Pancreas (tissue), 10 donors: Measurements from ENCODE around the gene PRMT6. TPM values are rescaled to one million over a fixed set of nuclear protein-coding genes. Genes with fewer than 3 reads are reported as not detected.
A peak's percentile ranks its signal among the peaks of the same experiment; 100 is the strongest.
"Not testable (repeated sequence)": the region's sequence is repeated elsewhere in the genome, so short reads cannot be mapped to it uniquely, and the experiment has no call there.

ENCODE experiments used
- ATAC-seq, 4 donors: fragments of 200-7000 bp; cut with Tn5 transposase; one replicate each; pipeline versions ENCODE4 v1.8.0 to v1.9.1; 2020; ENCODE audit warnings: mild to moderate bottlenecking in 4 of 4, moderate library complexity in 4 of 4
- DNase-seq, 6 donors: peaks; one replicate each; pipeline ENCODE4 v3.0.0-alpha.2; 2020
- FAIRE-seq: peaks from 2 replicates; lab custom pipeline; 2012; peaks lifted over from hg19 to GRCh38; lab: Jason Lieb, UNC
- H3K27ac ChIP-seq, 4 donors: fragments of 200-600 bp; sonication (generic); 1 replicate in 3 of 4; 2 replicates in 1 of 4; pipeline versions ENCODE4 v1.5.0 to v1.8.0; 2020
- H3K27me3 ChIP-seq, 4 donors: fragments of 200-600 bp; one replicate each; pipeline ENCODE4 v1.8.0; 2021
- H3K36me3 ChIP-seq, 3 donors: fragments of 200-600 bp; sonication (generic) in 1 of 3; one replicate each; pipeline versions ENCODE4 v1.5.0 to v1.8.0; 2020 to 2021
- H3K4me1 ChIP-seq, 3 donors: fragments of 200-600 bp; one replicate each; pipeline ENCODE4 v1.8.0; 2021
- H3K4me3 ChIP-seq, 4 donors: fragments of 200-600 bp; sonication (generic) in 2 of 4; one replicate each; pipeline versions ENCODE4 v1.5.0 to v1.8.0; 2020 to 2021
- H3K9me3 ChIP-seq, 4 donors: fragments of 200-600 bp; one replicate each; pipeline ENCODE4 v1.8.0; 2021
- CTCF ChIP-seq, 4 donors: fragments of 200-600 bp; sonication (generic) in 3 of 4; IDR thresholded peaks; one replicate each; pipeline versions ENCODE4 v1.5.0 to v1.8.0; 2021; ENCODE audit warnings: antibody characterized with exemption in 4 of 4
- WGBS, 2 donors: extraction: QIAGEN DNeasy Blood & Tissue Kit; methylation state at CpG; one replicate each; pipeline ENCODE4 v1.1.7; 2013; 5-methylcytosine and 5-hydroxymethylcytosine counted together
- intact Hi-C, 3 donors: fragments of 100-400 bp; cut with DNase I; formaldehyde crosslinking; loops; one replicate each; pipeline versions ENCODE4 v1.11.1 to v1.14.2; 2022
- polyA plus RNA-seq, 2 donors: library from polyadenylated mRNA; stranded (reverse); fragments of 200-250 nt; gene quantifications; one replicate each; pipeline ENCODE4 v1.2.3, GENCODE V29; 2013
- total RNA-seq, 6 donors: library from RNA; stranded (reverse); fragmentation: NEBNext Ultra II Directional in 4 of 6; extraction: Animal tissue kit (Norgen Biotek cat#: 25700) in 4 of 6; gene quantifications; one replicate each; pipeline versions ENCODE4 v1.2.1 to v1.2.4, GENCODE V29; 2021 to 2023
- donor health status: healthy with polysubstance abuse.
- donor health status: DM: no; HTN: no; CAD: no; lungs with moderate emphysema.
- donor health status: DM: no; HTN: no; CAD: no.
- donor health status: control.
- donor health status: control.
- donor health status: Bipolar disorder and iron deficiency.
- donor health status: DM: yes; HTN: yes; CAD: no.
- donor health status: DM: no; HTN: no; CAD: no.
- donor health status: DM: no; HTN: no; CAD: no.
- donor health status: DM: yes; HTN: yes; CAD: no.

PRMT6 gene
- total and polyA plus RNA-seq, 8 donors, result 5.3 to 13.7 (median 10.4) TPM

- intact Hi-C loops, result no loop called here
Measured at GRCh38 chr1:107051266-107051665, 5.2 kb upstream of the PRMT6 start.

GRCh38 chr1:107055919-107056425 is 502 bp upstream of the PRMT6 start:
- H3K4me1 ChIP-seq, result peaks cover 5 to 20% (median 13%) of the 10 kb centered on the region in 3 donors
- intact Hi-C loops, H3K27me3 ChIP-seq, H3K36me3 ChIP-seq, ATAC-seq, FAIRE-seq, H3K9me3 ChIP-seq: not testable (repeated sequence)
- H3K27ac ChIP-seq, result peak overlapping the region; percentile 40 to 82 (median 79)
- H3K4me3 ChIP-seq, result peak overlapping the region; percentile 55 to 96 (median 92)
- peak in 1 of 6 donors; percentile 35 for DNase-seq
- WGBS, 2 donors, result 83 to 84% methylated on average over 24 of the region's 24 CpGs

More at GRCh38 chr1:107051266-107051665, 5.2 kb upstream of the PRMT6 start:
- Histone ChIP-seq H3K36me3 (no peaks in the 10 kb centered on the region), H3K27me3 (no peaks in the 10 kb centered on the region), H3K4me1 (no peaks in the 10 kb centered on the region), H3K4me3 (no peak overlapping the region), H3K27ac (no peak overlapping the region), H3K9me3 (no peaks in the 10 kb centered on the region)
- DNase-seq (no peak), ATAC-seq (no peak), FAIRE-seq (no peak)
- TF ChIP-seq CTCF (IDR thresholded peaks at IDR 0.05), result no peak
- WGBS, 2 donors, result 86 to 95% methylated on average over 1 of the region's 1 CpG

GRCh38 chr1:107057197-107058133 is 991 bp downstream of the PRMT6 start:
- Histone ChIP-seq H3K36me3 (no peaks in the 10 kb centered on the region), H3K27ac (peak overlapping the region; percentile 40 to 82 (median 79)), H3K9me3 (no peaks in the 10 kb centered on the region), H3K4me1 (peaks cover 5 to 20% (median 13%) of the 10 kb centered on the region in 3 donors), H3K4me3 (peak overlapping the region; percentile 55 to 96 (median 92)), H3K27me3 (no peaks in the 10 kb centered on the region)
- DNase-seq (peak; percentile 76 to 93 (median 84)), ATAC-seq (peak; percentile 87 to 94 (median 90)), FAIRE-seq (no peak)
- TF ChIP-seq CTCF (IDR thresholded peaks at IDR 0.05), result no peak
- WGBS, 2 donors, result 3 to 4% methylated on average over 55 of the region's 55 CpGs
- intact Hi-C loops, result no loop called here

- no peak for TF ChIP-seq CTCF (IDR thresholded peaks at IDR 0.05)
- intact Hi-C loops, result no loop called here
- H3K4me3 ChIP-seq, result peak overlapping the region in 3 of 4 donors; percentile 55 to 96 (median 94)
- FAIRE-seq, result peak; percentile 23
- H3K27ac ChIP-seq, result peak overlapping the region in 1 of 4 donors; percentile 4
- H3K9me3 ChIP-seq, result no peaks in the 10 kb centered on the region
- no peak for ATAC-seq
- 61 to 69% methylated on average over 4 of the region's 4 CpGs for WGBS, 2 donors
- no peaks in the 10 kb centered on the region for H3K27me3 ChIP-seq
- no peaks in the 10 kb centered on the region for H3K36me3 ChIP-seq
- DNase-seq, result no peak
- peaks cover 5 to 20% (median 13%) of the 10 kb centered on the region in 3 donors for H3K4me1 ChIP-seq
Measured at GRCh38 chr1:107058245-107059032, 2.0 kb downstream of the PRMT6 start.

- Histone ChIP-seq H3K27ac (no peak overlapping the region), H3K4me3 (no peak overlapping the region), H3K36me3 (no peaks in the 10 kb centered on the region), H3K4me1 (peaks cover 5 to 20% (median 13%) of the 10 kb centered on the region in 3 donors), H3K27me3 (no peaks in the 10 kb centered on the region), H3K9me3 (no peaks in the 10 kb centered on the region)
- FAIRE-seq, result no peak
- no peak for DNase-seq
- no peak for TF ChIP-seq CTCF (IDR thresholded peaks at IDR 0.05)
- no peak for ATAC-seq
- WGBS, 2 donors, result 77 to 86% methylated on average over 3 of the region's 3 CpGs
- intact Hi-C loops, result no loop called here
Measured at GRCh38 chr1:107061886-107062285, 5.4 kb downstream of the PRMT6 start.
